ENCODE results near the gene NLE1. TPM values are rescaled to one million over a fixed set of nuclear protein-coding genes. Genes with fewer than 3 reads are reported as not detected.

Gene NLE1
- polyA plus RNA-seq, 1 donor from 2014 or later, result 30.8 TPM

GRCh38 chr17:35162755-35163154 lies 20.7 kb upstream of the NLE1 start:
- no peaks in the 10 kb centered on the region for H3K9me2 ChIP-seq (ENCODE audit: insufficient read depth, low read length)
- no peak overlapping the region for H3K4me2 ChIP-seq (ENCODE audit: low read length)
- H3K4me3 ChIP-seq (ENCODE audit: low read length), result no peak overlapping the region
- H3K79me2 ChIP-seq (replicated peaks; ENCODE audit: insufficient read depth, low read length), result no peaks in the 10 kb centered on the region
- H3K27me3 ChIP-seq (ENCODE audit: insufficient read depth, low read depth, low read length), result no peaks in the 10 kb centered on the region
- no peak overlapping the region for H3K27ac ChIP-seq (ENCODE audit: low read length)
- no peak overlapping the region for H2AFZ ChIP-seq (ENCODE audit: low read depth, low read length)
- H4K20me1 ChIP-seq (ENCODE audit: insufficient read depth), result no peaks in the 10 kb centered on the region
- no peaks in the 10 kb centered on the region for H3F3A ChIP-seq (ENCODE audit: insufficient read depth, low read length, poor library complexity, severe bottlenecking)
- TF ChIP-seq SMC3 (conservative IDR thresholded peaks at IDR 0.05; ENCODE audit: poor library complexity) (no peak), REST (IDR thresholded peaks at IDR 0.05; ENCODE audit: borderline replicate concordance) (no peak), TAF1 (IDR thresholded peaks at IDR 0.05; ENCODE audit: low read depth) (no peak), MXI1 (conservative IDR thresholded peaks at IDR 0.05; ENCODE audit: poor library complexity, severe bottlenecking) (no peak)
- H3K9ac ChIP-seq (ENCODE audit: low read length), result no peak overlapping the region
- H3K9me3 ChIP-seq (ENCODE audit: low read length), result no peaks in the 10 kb centered on the region
- H3K36me3 ChIP-seq (ENCODE audit: insufficient read depth, low read length), result no peaks in the 10 kb centered on the region

GRCh38 chr17:35161281-35161761 lies 19.2 kb upstream of the NLE1 start:
- no peaks in the 10 kb centered on the region for H3K27me3 ChIP-seq (ENCODE audit: insufficient read depth, low read depth, low read length)
- H3K4me2 ChIP-seq (ENCODE audit: low read length), result no peak overlapping the region
- no peaks in the 10 kb centered on the region for H3F3A ChIP-seq (ENCODE audit: insufficient read depth, low read length, poor library complexity, severe bottlenecking)
- H3K9me3 ChIP-seq (ENCODE audit: low read length), result no peaks in the 10 kb centered on the region
- TF ChIP-seq SMC3 (conservative IDR thresholded peaks at IDR 0.05; ENCODE audit: poor library complexity), result no peak
- no peak for TF ChIP-seq MXI1 (conservative IDR thresholded peaks at IDR 0.05; ENCODE audit: poor library complexity, severe bottlenecking)
- TF ChIP-seq REST (IDR thresholded peaks at IDR 0.05; ENCODE audit: borderline replicate concordance), result no peak
- no peak for TF ChIP-seq CTCF (IDR thresholded peaks at IDR 0.05; ENCODE audit: poor library complexity, severe bottlenecking)
- no peak for TF ChIP-seq EZH2 (IDR thresholded peaks at IDR 0.05; ENCODE audit: borderline replicate concordance, insufficient read depth, low read length, poor library complexity, severe bottlenecking)
- no peak for TF ChIP-seq POLR2AphosphoS5 (IDR thresholded peaks at IDR 0.05)
- TF ChIP-seq TAF1 (IDR thresholded peaks at IDR 0.05; ENCODE audit: low read depth), result no peak
- no peaks in the 10 kb centered on the region for H3K79me2 ChIP-seq (replicated peaks; ENCODE audit: insufficient read depth, low read length)
- no peak overlapping the region for H3K9ac ChIP-seq (ENCODE audit: low read length)
- H2AFZ ChIP-seq (ENCODE audit: low read depth, low read length), result no peak overlapping the region
- H3K9me2 ChIP-seq (ENCODE audit: insufficient read depth, low read length), result no peaks in the 10 kb centered on the region
- no peaks in the 10 kb centered on the region for H4K20me1 ChIP-seq (ENCODE audit: insufficient read depth)
- no peaks in the 10 kb centered on the region for H3K36me3 ChIP-seq (ENCODE audit: insufficient read depth, low read length)
- no peak overlapping the region for H3K4me3 ChIP-seq (ENCODE audit: low read length)
- no peak overlapping the region for H3K27ac ChIP-seq (ENCODE audit: low read length)

Data from neural cell (in vitro differentiated cells).